ENCODE measurements around the gene GRIP2.

DNA sequence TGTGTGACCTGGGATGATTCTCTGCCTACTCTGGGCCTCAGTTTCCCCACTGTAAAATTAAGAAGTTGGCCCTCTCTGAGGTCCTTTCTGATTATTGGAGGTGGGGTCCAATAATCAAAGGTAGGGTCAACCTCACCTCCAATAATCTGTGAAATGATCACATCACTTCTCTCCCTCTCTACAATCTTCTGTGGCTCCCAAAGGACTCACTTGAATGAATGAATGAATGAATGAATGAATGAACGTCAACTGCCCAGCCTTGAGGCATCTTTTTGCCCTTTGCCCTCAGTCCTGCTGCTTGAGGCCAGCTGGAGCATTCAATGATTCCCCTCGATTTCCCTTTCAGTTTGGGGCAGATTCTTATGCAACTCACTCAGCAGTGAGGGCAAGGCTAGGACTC is 26.7 kb upstream of the GRIP2 start:
- TF ChIP-seq, protein P1, sequence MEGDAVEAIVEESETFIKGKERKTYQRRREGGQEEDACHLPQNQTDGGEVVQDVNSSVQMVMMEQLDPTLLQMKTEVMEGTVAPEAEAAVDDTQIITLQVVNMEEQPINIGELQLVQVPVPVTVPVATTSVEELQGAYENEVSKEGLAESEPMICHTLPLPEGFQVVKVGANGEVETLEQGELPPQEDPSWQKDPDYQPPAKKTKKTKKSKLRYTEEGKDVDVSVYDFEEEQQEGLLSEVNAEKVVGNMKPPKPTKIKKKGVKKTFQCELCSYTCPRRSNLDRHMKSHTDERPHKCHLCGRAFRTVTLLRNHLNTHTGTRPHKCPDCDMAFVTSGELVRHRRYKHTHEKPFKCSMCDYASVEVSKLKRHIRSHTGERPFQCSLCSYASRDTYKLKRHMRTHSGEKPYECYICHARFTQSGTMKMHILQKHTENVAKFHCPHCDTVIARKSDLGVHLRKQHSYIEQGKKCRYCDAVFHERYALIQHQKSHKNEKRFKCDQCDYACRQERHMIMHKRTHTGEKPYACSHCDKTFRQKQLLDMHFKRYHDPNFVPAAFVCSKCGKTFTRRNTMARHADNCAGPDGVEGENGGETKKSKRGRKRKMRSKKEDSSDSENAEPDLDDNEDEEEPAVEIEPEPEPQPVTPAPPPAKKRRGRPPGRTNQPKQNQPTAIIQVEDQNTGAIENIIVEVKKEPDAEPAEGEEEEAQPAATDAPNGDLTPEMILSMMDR (IDR thresholded peaks at IDR 0.05; ENCODE audit: low read length) = no peak
- TF ChIP-seq EZH2 (optimal IDR thresholded peaks at IDR 0.05; ENCODE audit: low read depth, low read length) (no peak), EZH2phosphoT487 (IDR thresholded peaks at IDR 0.05; ENCODE audit: low read length) (no peak)
